ENCODE results near the gene ARF3.
"Not testable (repeated sequence)": the region's sequence is repeated elsewhere in the genome, so short reads cannot be mapped to it uniquely, and the experiment has no call there.

The ARF3 gene

DNA sequence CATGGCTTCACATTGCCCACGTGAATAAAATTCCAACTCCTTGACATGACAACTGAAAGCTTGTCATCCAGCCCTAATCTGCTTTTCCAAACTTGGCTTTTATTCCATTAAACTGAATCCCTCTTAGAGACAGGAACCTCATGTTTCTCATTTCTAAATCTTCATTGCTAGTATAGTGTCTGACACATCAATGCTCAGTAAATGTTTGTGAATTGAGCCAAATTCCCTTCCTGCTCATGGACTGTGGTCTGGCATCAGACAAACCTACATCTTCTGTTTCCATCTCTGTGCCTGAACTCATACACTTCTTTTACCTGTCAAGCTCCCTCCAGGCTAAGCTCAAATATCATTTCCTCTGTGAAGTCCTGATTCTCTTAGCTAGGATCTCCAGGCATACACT, 27.7 kb downstream of the ARF3 start:
- DNase-seq (ENCODE audit: low read depth), result no peak

DNA sequence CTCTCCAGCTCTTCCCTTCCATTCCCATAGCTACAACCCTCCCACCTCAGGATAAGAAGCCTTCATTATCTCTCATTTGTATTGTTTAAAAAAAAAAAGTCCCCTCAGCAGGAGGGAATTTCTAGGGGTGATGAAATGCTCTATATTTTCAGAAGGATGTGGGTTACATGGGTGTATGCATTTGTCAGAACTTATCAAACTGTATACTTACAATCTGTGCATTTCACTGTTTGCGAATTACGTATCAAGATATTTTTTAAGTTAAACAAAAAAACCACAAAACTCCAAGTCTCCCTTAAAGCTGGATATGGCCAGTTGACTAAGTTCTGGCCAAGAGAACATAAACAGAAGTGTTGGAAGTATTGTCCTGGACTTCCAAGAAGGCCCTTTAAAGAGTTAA, 30.0 kb downstream of the ARF3 start:
- DNase-seq (ENCODE audit: low read depth), result no peak

DNA sequence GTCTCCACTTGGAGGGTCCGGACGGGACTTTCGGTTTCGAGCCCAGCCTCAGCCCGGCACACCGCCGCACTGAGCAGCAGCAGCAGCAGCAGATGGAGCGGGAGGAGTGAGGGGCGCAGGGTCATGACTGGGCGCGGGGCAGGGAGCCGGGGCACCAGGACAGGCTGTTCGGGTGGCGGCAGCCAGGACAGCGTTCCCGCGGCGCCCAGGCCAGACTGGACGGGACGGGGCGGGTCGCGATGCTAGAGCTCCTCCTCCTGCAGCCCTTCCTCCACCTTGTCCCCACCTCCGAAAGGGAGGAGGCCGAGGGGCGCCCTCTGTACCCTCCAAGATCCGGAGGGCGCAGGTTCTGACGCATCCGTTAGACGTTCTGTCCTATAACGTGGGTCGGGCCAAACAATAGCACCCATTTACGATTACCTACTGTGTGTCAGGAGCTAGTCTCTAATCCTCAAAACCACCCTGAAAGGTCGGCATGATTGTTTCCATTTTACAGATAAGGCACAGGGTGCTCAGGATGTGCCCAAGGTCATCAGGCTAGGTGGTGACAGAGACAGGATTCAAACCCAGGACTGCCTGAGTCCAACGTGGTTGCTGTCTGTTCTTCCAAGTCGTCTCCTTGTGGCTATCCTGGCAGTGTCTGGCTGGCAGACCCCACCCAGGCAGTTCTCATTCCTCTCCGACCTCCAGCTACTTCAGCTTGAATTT, 31.8 kb downstream of the ARF3 start, which contains the start of gene FKBP11:
Gene FKBP11, minus strand, starts transcription at position 189 of the 708 bp plus-strand sequence. Its CDS starts 64 bp downstream, at position 125.
- DNase-seq (ENCODE audit: low read depth), result peak; percentile 68

- peak; percentile 72 for DNase-seq (ENCODE audit: low read depth)
Observed at GRCh38 chr12:48924617-48925303, 32.5 kb downstream of the ARF3 start.

DNA sequence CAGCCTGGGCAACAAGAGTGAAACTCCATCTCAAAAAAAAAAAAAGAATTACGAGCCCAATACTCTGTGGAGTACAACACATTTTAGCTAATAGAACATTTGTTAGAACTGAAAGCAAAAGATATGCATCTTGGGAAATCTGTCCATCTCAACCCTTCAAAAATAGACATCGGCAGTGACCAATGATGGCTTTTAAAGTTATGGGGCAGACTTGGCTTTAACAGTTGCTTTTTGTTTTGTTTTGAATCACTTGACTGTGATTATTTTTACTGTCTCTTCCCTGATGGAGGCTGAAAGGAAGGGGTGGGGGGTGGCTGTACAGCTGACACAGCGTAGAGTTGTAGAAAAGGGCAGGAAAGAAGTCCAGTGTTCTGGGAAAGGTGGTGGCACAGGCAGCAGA, 34.2 kb downstream of the ARF3 start:
- no peak for DNase-seq (ENCODE audit: low read depth)

DNA sequence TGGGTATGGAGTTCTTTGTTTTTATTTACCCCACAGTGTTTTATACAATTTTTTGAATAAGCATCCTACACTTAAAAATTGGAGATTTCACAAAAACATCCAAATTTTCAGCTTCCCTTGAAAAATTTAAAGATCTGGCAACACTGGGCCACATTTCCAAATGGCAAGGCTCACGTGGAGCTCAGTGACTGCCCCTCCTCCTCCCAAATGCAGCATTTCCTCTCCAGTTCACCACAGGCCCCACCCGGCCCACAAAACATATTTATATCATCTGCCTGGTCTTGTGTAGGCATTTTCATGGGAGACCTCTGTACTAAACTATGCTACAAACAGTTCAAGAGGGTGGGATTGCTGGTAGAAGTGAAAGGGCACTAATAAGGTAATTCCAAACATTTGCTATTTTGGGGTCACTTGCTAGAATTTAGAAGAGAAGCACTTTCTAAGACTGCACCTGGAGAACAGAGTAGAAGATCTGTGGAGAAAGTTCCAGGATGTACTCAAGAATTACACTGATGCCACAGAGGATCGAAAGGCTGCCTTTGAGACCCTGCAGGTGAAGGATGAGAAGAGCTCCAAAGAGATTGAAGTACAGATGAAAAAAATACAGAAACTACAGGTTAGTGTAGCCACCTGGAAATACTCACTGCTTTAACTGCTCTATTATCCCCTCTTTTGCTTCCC, 39.3 kb downstream of the ARF3 start:
- DNase-seq (ENCODE audit: low read depth), result no peak

DNA sequence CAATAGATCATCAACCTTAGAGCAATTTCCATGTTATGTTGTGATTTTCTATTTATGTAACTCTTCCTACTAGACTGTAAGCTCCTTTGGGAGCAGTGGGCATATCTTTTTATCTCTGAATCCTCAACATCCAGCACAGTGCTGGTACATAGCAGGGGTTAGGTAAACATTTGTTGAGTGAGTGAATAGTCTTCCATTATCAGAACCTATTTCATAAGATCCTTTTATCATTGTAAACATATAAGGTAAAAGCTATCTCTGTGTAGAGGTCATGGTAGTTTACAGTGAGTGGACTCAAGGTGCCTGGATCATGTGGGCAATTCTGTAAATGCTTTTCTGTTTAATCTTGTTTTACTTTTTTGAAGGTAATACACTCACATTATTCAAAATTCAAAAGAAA, 47.1 kb downstream of the ARF3 start:
- DNase-seq (ENCODE audit: low read depth), result no peak

DNA sequence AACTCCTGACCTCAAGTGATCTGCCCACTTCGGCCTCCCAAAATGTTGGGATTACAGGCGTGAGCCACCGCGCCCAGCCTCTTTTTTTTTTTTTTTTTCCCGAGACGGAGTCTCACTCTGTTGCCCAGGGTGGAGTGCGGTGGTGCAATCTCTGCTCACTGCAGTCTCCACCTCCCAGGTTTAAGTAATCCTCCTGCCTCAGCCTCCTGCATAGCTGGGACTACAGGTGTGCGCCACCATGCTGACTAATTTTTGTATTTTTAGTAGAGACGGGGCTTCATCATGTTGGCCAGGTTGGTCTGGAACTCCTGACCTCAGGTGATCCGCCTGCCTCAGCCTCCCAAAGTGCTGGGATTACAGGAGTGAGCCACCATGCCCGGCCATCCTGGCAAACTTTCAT, 47.6 kb downstream of the ARF3 start:
- DNase-seq (ENCODE audit: low read depth), result not testable (repeated sequence)

DNA sequence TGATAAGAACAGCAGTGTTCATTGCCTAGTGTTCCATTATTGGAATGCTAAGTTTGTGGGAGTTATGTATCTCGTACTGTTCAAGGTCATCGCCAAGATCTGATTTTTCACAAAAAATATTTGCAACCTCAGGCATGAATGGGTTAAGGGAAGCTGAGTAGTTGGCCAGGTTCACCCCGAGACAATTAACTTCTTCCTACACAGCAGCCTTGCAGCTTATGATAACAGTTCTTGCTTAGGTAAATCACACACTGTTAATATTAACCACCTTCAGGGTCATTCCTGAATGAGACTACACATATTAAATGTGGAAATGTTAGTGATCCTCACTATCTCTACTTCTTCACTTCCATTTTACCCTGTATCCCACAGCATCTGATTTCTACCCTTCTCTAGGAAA, 50.0 kb downstream of the ARF3 start:
- no peak for DNase-seq (ENCODE audit: low read depth)

DNA sequence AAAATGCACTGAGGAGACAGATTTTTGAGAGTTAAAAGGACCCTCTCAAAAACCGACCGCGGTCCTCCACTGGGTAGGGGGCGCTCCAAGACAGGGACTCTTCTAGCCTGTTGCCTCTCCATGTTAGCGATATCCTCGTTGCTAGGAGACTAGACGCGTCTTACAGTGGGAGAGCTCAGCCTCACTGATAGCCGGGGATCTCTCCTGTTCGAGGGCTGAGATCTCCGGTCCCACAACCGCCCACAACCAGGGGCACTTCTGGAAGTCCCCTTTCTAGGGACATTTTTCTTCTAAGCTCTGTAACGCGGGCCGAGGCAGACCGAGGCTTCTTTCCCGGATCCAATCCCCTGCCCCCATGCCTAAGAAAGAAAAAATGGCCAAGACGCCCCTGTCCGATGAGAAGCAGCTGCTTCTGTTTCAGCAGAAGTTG, 53.3 kb downstream of the ARF3 start:
- DNase-seq (ENCODE audit: low read depth), result peak; percentile 77

- no peak for DNase-seq (ENCODE audit: low read depth)
Observed at GRCh38 chr12:48903363-48903981, 53.8 kb downstream of the ARF3 start.

- DNase-seq (ENCODE audit: low read depth), result no peak
Observed at GRCh38 chr12:48901278-48901677, 56.0 kb downstream of the ARF3 start.

GRCh38 chr12:48899651-48900050, 57.6 kb downstream of the ARF3 start:
- DNase-seq (ENCODE audit: low read depth), result no peak

DNA sequence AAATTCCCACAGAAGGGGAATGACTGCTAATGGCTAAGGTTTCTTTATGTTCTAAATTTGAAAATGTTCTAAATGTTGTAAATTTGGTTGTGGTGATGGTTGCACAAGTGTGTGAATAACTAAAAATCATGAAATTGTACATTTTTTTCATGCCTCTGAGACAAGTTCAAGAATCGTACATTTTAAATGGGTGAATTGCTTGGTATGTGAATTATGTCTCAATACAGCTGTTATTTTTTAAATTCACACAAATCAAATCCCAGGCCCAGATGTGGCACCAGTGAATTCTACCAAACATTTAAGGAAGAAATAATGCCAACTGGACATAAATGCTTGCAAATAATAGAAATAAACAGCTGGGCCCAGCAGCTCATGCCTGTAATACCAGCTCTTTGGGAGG, 63.0 kb downstream of the ARF3 start:
- DNase-seq (ENCODE audit: low read depth), result no peak

- peak; percentile 49 for DNase-seq (ENCODE audit: low read depth)
Observed at GRCh38 chr12:48890657-48891418, 66.4 kb downstream of the ARF3 start.

GRCh38 chr12:48889679-48890078, 67.6 kb downstream of the ARF3 start:
- no peak for DNase-seq (ENCODE audit: low read depth)

Measured in activated gamma-delta T cell treated with anti-CD3 and anti-CD28 coated beads, Interleukin-2, amount 50 U/mL, for 16 hours (primary cell).